Measurements from ENCODE around the gene HERC2. TPM values are rescaled to one million over a fixed set of nuclear protein-coding genes. Genes with fewer than 3 reads are reported as not detected.

HERC2 gene, protein sequence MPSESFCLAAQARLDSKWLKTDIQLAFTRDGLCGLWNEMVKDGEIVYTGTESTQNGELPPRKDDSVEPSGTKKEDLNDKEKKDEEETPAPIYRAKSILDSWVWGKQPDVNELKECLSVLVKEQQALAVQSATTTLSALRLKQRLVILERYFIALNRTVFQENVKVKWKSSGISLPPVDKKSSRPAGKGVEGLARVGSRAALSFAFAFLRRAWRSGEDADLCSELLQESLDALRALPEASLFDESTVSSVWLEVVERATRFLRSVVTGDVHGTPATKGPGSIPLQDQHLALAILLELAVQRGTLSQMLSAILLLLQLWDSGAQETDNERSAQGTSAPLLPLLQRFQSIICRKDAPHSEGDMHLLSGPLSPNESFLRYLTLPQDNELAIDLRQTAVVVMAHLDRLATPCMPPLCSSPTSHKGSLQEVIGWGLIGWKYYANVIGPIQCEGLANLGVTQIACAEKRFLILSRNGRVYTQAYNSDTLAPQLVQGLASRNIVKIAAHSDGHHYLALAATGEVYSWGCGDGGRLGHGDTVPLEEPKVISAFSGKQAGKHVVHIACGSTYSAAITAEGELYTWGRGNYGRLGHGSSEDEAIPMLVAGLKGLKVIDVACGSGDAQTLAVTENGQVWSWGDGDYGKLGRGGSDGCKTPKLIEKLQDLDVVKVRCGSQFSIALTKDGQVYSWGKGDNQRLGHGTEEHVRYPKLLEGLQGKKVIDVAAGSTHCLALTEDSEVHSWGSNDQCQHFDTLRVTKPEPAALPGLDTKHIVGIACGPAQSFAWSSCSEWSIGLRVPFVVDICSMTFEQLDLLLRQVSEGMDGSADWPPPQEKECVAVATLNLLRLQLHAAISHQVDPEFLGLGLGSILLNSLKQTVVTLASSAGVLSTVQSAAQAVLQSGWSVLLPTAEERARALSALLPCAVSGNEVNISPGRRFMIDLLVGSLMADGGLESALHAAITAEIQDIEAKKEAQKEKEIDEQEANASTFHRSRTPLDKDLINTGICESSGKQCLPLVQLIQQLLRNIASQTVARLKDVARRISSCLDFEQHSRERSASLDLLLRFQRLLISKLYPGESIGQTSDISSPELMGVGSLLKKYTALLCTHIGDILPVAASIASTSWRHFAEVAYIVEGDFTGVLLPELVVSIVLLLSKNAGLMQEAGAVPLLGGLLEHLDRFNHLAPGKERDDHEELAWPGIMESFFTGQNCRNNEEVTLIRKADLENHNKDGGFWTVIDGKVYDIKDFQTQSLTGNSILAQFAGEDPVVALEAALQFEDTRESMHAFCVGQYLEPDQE (N-terminal part only)
- 45.7 and 53.4 TPM in 2 replicates for total RNA-seq

GRCh38 chr15:28322129-28322588 is at the start of gene HERC2:
Gene HERC2 (minus strand): TSS chr15:28322179. CDS start chr15:28321433, 746 bp downstream.

DNA sequence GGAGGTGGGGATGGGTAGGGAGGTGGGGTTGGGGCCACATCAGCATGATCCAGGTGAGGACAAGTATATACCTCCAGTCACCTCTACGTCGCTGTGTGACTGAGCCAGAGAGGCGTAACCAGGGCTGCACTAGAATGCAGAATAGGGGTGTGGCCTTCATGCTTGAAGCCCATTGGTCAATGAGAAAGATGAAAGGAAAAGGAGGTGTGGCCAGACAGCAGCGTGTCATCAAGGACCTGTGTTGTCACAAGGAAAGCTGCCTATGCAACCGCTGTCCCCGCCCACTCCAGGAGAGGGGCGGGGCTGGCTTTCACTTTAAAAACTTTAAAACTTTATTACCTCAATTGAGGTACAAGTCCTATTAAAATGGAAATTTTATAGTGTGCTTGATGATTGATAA is 36.0 kb upstream of the HERC2 start, which contains the start of gene GOLGA6L24:
Gene GOLGA6L24 (minus strand): TSS at position 101 of the 400 bp plus-strand sequence. CDS start 61 bp downstream, at position 40.

DNA sequence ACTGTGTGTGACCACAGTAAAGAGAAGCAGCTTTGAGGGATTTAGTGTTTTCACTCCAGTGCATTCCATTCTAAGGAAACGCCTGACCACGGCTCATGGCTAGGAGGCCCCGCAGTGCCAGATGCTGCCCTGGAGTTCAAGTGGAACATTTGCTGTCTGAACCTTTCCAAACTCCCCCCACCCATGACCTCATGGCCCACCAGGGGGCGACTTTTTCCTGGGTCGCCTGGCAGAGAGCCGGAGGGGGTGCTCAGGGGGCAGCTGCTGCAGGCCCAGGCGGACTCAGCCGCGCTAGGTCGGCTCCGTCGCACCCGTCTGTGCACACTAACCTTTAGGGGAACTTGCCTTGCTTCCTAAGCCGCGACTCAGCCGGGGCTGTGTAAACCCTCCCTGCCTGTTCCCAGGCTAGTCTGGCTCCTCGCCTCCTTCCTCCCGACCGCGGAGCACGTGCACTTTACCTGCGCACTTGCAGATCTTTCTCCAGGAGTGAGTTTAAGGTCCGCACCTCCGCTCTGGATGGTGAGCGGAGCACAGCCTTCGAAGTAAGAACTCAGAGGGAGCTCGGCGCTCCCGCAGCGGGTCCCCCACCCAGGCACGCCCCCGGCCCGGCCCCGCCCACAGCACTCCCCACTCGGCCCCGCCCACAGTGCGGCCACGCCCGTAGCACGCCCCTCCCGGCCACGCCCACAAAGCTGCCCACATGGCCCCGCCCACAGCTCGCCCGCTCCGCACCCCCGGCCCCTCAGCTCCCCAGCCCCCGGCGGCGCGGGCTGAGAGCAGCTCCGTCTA is 223.0 kb downstream of the HERC2 start, which contains the start of gene OCA2:
Gene OCA2 (minus strand): TSS at position 550 of the 789 bp plus-strand sequence. CDS start 17,441 bp downstream, outside the sequence.

Small RNAs within 50 kb of the gene (small RNA-seq; reads per million reads assigned to genes)
- not detected for gene AC091304.5 (ENCODE audit: low replicate concordance)

Other genes with a start within 250 kb of the HERC2 start
- gene OCA2, start 222.9 kb downstream of the HERC2 start, total RNA-seq, result not detected in 2 replicates
- gene GOLGA6L24, start 35.9 kb upstream of the HERC2 start, total RNA-seq, result not detected in 2 replicates
- not detected in 2 replicates for gene GOLGA8F, start 56.5 kb upstream of the HERC2 start, total RNA-seq
- not detected in 2 replicates for gene GOLGA8G, start 210.8 kb upstream of the HERC2 start, total RNA-seq
- gene GOLGA6L25, start 231.4 kb upstream of the HERC2 start, total RNA-seq, result not detected in 2 replicates

Measured in placental pericyte (primary cell).